Gastroesophageal sphincter (tissue), 3 donors: Measurements from ENCODE around the gene SCYGR8.

Experiments used
- POLR2AphosphoS5 ChIP-seq: sonication (generic); formaldehyde crosslinking; IDR thresholded peaks from one replicate; pipeline ENCODE4 v1.6.1; 2017; ENCODE audit warnings: antibody characterized with exemption
- TF ChIP-seq, protein P1 (sequence below), 4 experiments: fragments of 200-600 bp in 2 of 4; fragments of 450-650 bp in 2 of 4; sonication (generic) in 1 of 4; IDR thresholded peaks; one replicate each; pipeline ENCODE4 v1.5.1; 2017 to 2019; ENCODE audit warnings: antibody characterized with exemption in 4 of 4, mild to moderate bottlenecking in 2 of 4, moderate library complexity in 2 of 4

GRCh38 chr2:227759411-227760118 lies 13.9 kb downstream of the SCYGR8 start:
- no peak for TF ChIP-seq POLR2AphosphoS5
- TF ChIP-seq, protein P1, sequence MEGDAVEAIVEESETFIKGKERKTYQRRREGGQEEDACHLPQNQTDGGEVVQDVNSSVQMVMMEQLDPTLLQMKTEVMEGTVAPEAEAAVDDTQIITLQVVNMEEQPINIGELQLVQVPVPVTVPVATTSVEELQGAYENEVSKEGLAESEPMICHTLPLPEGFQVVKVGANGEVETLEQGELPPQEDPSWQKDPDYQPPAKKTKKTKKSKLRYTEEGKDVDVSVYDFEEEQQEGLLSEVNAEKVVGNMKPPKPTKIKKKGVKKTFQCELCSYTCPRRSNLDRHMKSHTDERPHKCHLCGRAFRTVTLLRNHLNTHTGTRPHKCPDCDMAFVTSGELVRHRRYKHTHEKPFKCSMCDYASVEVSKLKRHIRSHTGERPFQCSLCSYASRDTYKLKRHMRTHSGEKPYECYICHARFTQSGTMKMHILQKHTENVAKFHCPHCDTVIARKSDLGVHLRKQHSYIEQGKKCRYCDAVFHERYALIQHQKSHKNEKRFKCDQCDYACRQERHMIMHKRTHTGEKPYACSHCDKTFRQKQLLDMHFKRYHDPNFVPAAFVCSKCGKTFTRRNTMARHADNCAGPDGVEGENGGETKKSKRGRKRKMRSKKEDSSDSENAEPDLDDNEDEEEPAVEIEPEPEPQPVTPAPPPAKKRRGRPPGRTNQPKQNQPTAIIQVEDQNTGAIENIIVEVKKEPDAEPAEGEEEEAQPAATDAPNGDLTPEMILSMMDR (IDR thresholded peaks at IDR 0.05), result no peak
